Smooth muscle cell (in vitro differentiated cells): ENCODE data around the gene SPATA20. TPM values are rescaled to one million over a fixed set of nuclear protein-coding genes. Genes with fewer than 3 reads are reported as not detected.

Experiments used
- DNase-seq: peaks from one replicate; lab custom pipeline; 2025; ENCODE audit not compliant: unreplicated experiment; lab: John Stamatoyannopoulos, UW
- H2AFZ ChIP-seq: fragments of 200-600 bp; sonication (generic); 2 replicates; pipeline ENCODE4 v1.6.0; 2016; ENCODE audit warnings: antibody characterized with exemption, low read depth, mild to moderate bottlenecking
- H3F3A ChIP-seq: fragments of 200-600 bp; sonication (generic); 2 replicates; pipeline ENCODE4 v1.6.0; 2017; ENCODE audit warnings: antibody characterized with exemption, low read depth
- H3K27ac ChIP-seq: fragments of 200-600 bp; sonication (generic); 2 replicates; pipeline ENCODE4 v1.5.1; 2016; ENCODE audit warnings: low read depth, mild to moderate bottlenecking
- H3K27me3 ChIP-seq: fragments of 200-600 bp; sonication (generic); 2 replicates; pipeline ENCODE4 v1.6.1; 2016; ENCODE audit warnings: low read depth, mild to moderate bottlenecking
- H3K36me3 ChIP-seq: fragments of 200-600 bp; sonication (generic); 2 replicates; pipeline ENCODE4 v1.5.1; 2016; ENCODE audit warnings: low read depth
- H3K4me1 ChIP-seq: fragments of 200-600 bp; sonication (generic); 2 replicates; pipeline ENCODE4 v1.5.1; 2016; ENCODE audit warnings: low read depth
- H3K4me2 ChIP-seq: fragments of 200-600 bp; sonication (generic); 2 replicates; pipeline ENCODE4 v1.6.0; 2016; ENCODE audit warnings: mild to moderate bottlenecking
- H3K4me3 ChIP-seq: fragments of 200-600 bp; sonication (generic); 2 replicates; pipeline ENCODE4 v1.5.1; 2016; ENCODE audit warnings: mild to moderate bottlenecking
- H3K79me2 ChIP-seq: fragments of 200-600 bp; sonication (generic); 2 replicates; pipeline ENCODE4 v1.6.0; 2016; ENCODE audit warnings: low read depth, mild to moderate bottlenecking
- H3K9ac ChIP-seq: fragments of 200-600 bp; sonication (generic); 2 replicates; pipeline ENCODE4 v1.6.0; 2016; ENCODE audit warnings: low read depth
- H3K9me3 ChIP-seq: fragments of 200-600 bp; sonication (generic); replicated peaks from 2 replicates; pipeline ENCODE4 v1.5.1; 2016; ENCODE audit warnings: low read depth
- H4K20me1 ChIP-seq: fragments of 200-600 bp; sonication (generic); 2 replicates; pipeline ENCODE4 v1.6.0; 2016; ENCODE audit warnings: low read depth
- WGBS: methylation state at CpG from one replicate; pipeline ENCODE4 v1.1.7; 2016; ENCODE audit warnings: low lambda C conversion rate; 5-methylcytosine and 5-hydroxymethylcytosine counted together
- polyA plus RNA-seq: library from polyadenylated mRNA; unstranded; fragments of >200 nt; fragmentation: Nextera tagmentation; extraction: Ambion mirVana; gene quantifications from 2 replicates; pipeline ENCODE4 v1.2.1, GENCODE V29; 2016
- total RNA-seq: library from RNA; depleted of rRNA; stranded (reverse); fragments of >200 nt; gene quantifications from 2 replicates; pipeline ENCODE4 v1.2.3, GENCODE V29; 2014
- TF ChIP-seq, protein P1 (sequence below): fragments of 200-600 bp; sonication (generic); IDR thresholded peaks from 2 replicates; pipeline ENCODE4 v1.5.1; 2017; ENCODE audit warnings: borderline replicate concordance, mild to moderate bottlenecking, antibody characterized with exemption; ENCODE audit not compliant: insufficient read depth, poor library complexity, severe bottlenecking

SPATA20 gene
- total and polyA plus RNA-seq, 2 experiments from 2014 or later: 61.0 to 62.7 TPM

DNA sequence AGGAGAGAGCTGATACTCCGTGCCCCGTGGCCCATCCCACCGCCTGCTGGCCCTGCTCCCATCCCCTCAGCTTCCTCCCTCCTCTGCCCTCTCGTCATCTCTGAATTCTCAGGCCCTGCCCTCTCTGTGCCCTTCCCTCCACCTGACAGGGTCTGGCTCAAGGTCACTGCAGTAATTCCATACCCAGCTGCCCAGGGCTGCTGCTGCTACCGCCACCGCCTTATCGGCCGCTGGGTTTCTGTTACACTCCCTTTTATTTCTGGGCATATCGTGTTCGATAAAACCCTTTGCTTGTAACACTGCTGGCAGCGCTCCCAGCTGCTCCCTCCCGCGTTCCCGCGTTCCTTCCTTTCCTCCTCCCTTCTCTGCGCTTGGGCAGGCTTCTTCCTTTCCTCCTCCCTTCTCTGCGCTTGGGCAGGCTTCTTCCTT is 13.2 kb upstream of the SPATA20 start:
- no peak overlapping the region for H3K27ac ChIP-seq
- H3K36me3 ChIP-seq: no peaks in the 10 kb centered on the region
- peak overlapping the region; percentile 83 for H3K4me2 ChIP-seq
- H2AFZ ChIP-seq: peak overlapping the region; percentile 16
- H3K4me3 ChIP-seq: peak overlapping the region; percentile 46
- TF ChIP-seq, protein P1, sequence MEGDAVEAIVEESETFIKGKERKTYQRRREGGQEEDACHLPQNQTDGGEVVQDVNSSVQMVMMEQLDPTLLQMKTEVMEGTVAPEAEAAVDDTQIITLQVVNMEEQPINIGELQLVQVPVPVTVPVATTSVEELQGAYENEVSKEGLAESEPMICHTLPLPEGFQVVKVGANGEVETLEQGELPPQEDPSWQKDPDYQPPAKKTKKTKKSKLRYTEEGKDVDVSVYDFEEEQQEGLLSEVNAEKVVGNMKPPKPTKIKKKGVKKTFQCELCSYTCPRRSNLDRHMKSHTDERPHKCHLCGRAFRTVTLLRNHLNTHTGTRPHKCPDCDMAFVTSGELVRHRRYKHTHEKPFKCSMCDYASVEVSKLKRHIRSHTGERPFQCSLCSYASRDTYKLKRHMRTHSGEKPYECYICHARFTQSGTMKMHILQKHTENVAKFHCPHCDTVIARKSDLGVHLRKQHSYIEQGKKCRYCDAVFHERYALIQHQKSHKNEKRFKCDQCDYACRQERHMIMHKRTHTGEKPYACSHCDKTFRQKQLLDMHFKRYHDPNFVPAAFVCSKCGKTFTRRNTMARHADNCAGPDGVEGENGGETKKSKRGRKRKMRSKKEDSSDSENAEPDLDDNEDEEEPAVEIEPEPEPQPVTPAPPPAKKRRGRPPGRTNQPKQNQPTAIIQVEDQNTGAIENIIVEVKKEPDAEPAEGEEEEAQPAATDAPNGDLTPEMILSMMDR: no peak
- no peak overlapping the region for H3K9ac ChIP-seq
- H3K79me2 ChIP-seq: no peaks in the 10 kb centered on the region
- H3K27me3 ChIP-seq: peaks cover 39% of the 10 kb centered on the region
- WGBS: 4% methylated on average over 17 of the region's 17 CpGs
- no peaks in the 10 kb centered on the region for H4K20me1 ChIP-seq
- H3F3A ChIP-seq: no peaks in the 10 kb centered on the region
- H3K9me3 ChIP-seq: no peaks in the 10 kb centered on the region
- DNase-seq: no peak
- peaks cover 25% of the 10 kb centered on the region for H3K4me1 ChIP-seq

DNA sequence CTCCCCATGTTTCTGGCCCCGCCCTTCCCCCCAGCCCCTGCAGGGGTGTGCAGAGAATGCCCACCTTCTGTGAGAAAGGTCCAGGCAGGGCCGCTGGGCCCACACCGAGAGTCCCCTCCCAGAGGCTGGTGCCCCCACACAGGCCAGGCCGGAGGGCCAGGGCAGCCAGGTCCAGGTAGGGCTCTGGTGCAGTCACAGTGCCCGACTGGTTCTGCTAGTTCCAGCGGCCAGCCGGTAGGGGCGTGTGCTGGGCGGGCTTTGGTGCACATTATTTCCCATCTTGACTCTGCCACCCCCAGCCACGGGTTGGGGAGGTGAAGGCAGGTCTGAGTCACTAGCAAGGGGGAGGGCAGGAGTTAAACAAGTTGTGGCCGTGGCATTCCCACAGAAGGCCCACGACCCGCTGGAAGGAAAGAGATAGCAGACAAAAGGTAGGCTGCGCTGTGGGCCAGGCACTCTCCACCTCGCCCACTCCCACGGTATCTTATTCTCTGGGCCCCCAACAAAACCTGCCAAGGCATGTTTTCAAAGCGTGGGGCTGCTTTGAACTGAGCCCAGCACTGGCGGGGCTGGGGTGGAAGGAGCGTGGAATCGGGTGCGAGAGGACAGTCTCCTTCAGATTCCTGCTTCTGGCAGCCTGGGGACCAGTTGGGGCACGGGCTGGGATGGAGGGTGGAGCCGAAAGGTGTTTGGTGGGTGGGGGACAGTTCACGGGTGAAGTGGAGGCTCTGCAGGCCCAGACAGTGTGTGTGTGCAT is 12.6 kb upstream of the SPATA20 start:
- Histone ChIP-seq H3K36me3 (no peaks in the 10 kb centered on the region), H3K27me3 (peaks cover 35% of the 10 kb centered on the region), H3K27ac (peak overlapping the region; percentile 28), H3K9me3 (no peaks in the 10 kb centered on the region), H3K9ac (no peak overlapping the region), H3F3A (no peaks in the 10 kb centered on the region), H3K4me2 (peak overlapping the region; percentile 83), H3K4me1 (peaks cover 25% of the 10 kb centered on the region), H3K4me3 (peak overlapping the region; percentile 46), H3K79me2 (no peaks in the 10 kb centered on the region), H4K20me1 (no peaks in the 10 kb centered on the region), H2AFZ (peak overlapping the region; percentile 16)
- 40% methylated on average over 22 of the region's 24 CpGs for WGBS
- TF ChIP-seq, protein P1: peak; percentile 31
- no peak for DNase-seq

DNA sequence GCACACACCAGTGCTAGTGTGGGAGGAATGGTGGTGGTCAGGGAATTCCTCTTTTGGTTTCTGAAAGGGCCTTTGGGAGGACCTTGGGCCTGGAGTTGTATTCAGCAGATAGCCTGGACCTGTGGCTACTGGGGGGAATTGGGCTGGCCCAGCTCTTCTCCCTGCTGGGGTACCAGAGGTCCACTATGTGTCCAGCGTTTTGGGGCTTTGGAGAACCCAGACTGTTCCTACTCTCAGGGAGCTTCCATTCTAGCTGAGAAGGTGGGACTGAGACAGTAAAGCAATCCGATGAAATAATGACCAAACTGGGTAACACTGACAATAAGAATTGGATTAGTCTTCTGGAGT is 12.0 kb upstream of the SPATA20 start:
- TF ChIP-seq, protein P1: no peak
- Histone ChIP-seq H3K27me3 (peaks cover 33% of the 10 kb centered on the region), H3K4me2 (peak overlapping the region; percentile 83)

DNA sequence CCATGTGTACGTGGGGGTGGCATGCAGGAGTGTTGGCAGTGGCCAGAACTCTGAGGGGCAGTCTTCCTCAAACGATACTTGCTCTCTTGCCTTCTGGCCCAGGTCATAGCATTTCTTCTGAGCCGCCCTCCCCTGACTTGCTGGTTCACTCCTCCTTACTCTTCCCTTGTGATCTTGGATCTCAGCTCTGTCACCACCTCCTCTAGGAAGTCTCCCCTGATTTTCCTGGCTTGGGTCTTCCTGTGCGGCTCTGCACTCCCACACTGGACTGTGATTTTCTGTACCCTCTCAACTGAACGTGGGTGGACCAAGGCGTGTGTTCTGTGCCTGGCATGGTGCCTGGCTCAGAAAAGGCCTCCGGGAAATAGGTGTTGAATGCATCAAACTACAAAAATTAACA is 11.6 kb upstream of the SPATA20 start:
- H3K4me1 ChIP-seq: peaks cover 25% of the 10 kb centered on the region
- no peaks in the 10 kb centered on the region for H3K36me3 ChIP-seq
- no peaks in the 10 kb centered on the region for H3K9me3 ChIP-seq
- 93% methylated on average over 7 of the region's 7 CpGs for WGBS
- no peak overlapping the region for H2AFZ ChIP-seq
- peak overlapping the region; percentile 83 for H3K4me2 ChIP-seq
- no peak for DNase-seq
- H3K27ac ChIP-seq: no peak overlapping the region
- TF ChIP-seq, protein P1: no peak
- H3K27me3 ChIP-seq: peaks cover 33% of the 10 kb centered on the region
- no peaks in the 10 kb centered on the region for H4K20me1 ChIP-seq
- H3F3A ChIP-seq: no peaks in the 10 kb centered on the region
- H3K9ac ChIP-seq: no peak overlapping the region
- no peak overlapping the region for H3K4me3 ChIP-seq
- H3K79me2 ChIP-seq: no peaks in the 10 kb centered on the region

More for the DNA sequence above, 12.0 kb upstream of the SPATA20 start:
- Histone ChIP-seq H3K4me3 (peak overlapping the region; percentile 46), H3K9me3 (no peaks in the 10 kb centered on the region), H4K20me1 (no peaks in the 10 kb centered on the region), H3K79me2 (no peaks in the 10 kb centered on the region), H2AFZ (no peak overlapping the region), H3K4me1 (peaks cover 25% of the 10 kb centered on the region), H3K27ac (no peak overlapping the region), H3K36me3 (no peaks in the 10 kb centered on the region), H3F3A (no peaks in the 10 kb centered on the region), H3K9ac (no peak overlapping the region)
- no peak for DNase-seq
- WGBS: 91% methylated on average over 2 of the region's 2 CpGs
